A204.1 (cell line): Measurements from ENCODE around the gene PLEKHN1.
"Not testable (repeated sequence)": the region's sequence is repeated elsewhere in the genome, so short reads cannot be mapped to it uniquely, and the experiment has no call there.

ENCODE experiments used
- FAIRE-seq: peaks from 2 replicates; lab custom pipeline; 2012; peaks lifted over from hg19 to GRCh38; lab: Jason Lieb, UNC

The PLEKHN1 gene

GRCh38 chr1:995665-996633 is 29.7 kb downstream of the PLEKHN1 start:
- no peak for FAIRE-seq

DNA sequence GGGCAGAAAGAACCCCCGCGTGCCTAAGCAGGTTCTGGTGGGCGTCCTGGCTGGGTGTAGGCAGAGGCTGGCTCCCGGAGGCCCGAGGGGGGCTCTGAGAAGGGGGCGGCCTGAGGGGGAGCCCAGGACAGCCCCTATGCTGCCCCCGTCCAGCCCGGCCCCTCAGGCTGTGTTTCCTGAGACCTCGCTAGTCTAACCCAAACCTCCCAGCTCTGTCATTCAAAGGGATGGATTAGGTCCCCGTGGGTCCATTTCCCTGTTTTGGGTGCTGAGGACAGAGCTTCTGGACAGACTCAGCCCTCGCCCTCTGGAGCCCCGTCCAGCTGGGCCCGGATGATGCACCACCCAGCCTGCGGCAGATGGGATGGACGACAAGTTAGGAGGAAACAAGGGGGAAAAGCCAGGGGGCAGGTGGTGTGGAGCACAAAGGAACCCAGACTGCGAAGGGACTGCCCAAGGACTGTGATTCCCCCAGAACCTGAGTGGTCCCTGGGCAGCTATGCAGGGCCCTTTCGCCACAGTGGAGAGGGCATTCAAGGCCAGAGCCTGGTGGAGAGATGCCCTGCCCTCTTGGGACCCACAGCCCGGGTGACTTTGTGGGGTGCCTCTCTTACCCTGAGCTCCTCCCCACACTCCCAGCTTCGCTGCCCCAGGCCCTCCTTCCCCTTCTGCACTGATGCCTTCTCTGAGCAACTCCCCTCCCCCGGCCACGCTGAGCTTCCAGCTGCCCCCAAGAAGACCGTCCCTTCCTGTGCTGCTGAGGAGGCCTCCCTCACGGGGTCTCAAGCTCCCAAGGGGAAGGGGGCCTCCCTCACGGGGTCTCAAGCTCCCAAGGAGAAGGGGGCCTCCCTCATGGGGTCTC is 30.8 kb downstream of the PLEKHN1 start:
- no peak for FAIRE-seq

DNA sequence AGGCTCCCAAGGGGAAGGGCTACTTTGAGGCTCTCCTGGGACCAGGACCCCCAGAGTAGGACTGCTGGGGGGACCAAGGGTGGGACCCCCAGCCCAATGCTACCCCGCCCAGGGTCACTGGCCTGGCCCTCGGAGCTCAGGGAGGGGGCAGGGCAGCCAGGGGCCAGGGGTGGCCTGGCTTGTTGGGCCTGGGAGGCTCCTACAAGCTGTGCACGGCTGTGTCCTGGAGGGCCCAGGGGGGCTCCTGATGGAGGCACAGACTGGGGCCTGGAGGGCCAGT is 31.4 kb downstream of the PLEKHN1 start:
- no peak for FAIRE-seq

GRCh38 chr1:997993-998744 is 31.9 kb downstream of the PLEKHN1 start:
- FAIRE-seq, result no peak

DNA sequence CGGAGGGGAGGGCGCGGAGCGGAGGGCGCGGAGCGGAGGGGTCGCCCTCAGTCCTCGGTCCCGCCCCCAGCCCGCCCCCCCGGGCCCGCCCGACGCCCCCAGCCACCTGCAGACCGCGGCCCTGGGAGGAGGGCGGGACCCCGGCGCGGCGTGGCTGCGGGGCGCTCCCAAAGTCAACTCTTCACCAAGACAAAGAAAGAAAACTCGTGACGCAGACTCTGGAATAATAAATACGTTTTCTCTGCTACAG is 32.4 kb downstream of the PLEKHN1 start:
- no peak for FAIRE-seq

DNA sequence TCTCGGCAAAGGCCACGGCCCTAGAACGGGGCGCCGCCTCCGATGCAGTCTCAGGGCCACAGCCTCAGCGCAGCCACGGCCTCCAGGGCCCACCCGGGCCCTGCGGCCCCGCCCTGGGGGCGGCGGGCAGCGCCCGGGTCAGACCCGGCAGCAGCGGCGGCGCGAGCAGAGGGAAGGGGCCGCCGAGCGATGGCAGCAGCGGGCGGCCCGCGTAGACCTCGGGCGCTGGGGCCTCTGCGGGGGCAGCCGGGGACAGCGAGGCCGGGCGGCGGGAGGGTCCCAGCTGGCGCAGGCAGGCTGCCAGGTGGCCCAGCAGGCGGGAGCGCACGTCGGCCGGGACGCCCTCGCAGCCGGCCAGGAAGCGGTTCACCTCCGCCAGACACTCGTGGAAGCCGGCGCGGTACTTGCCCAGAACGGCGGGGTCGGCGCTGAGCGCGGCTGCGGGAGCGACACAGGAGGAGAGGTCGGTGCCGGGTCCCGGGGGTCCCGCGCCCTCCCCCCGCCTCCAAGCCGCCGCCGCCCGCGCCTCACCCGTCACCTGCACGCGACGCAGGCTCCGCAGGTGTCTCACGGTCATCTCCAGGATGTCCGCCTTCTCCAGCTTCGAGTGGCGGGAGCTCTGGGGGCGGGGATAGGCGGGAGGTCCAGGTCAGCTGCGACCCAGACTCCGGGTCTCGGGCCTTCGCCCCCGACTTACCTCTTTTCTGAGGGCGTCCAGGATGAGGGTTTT is 32.9 kb downstream of the PLEKHN1 start:
- no peak for FAIRE-seq

GRCh38 chr1:999725-1000356 is 33.6 kb downstream of the PLEKHN1 start, which contains the start of gene HES4:
Gene HES4, minus strand, starts transcription at chr1:1000097. Its CDS starts 124 bp downstream, at chr1:999973.
- FAIRE-seq, result no peak

DNA sequence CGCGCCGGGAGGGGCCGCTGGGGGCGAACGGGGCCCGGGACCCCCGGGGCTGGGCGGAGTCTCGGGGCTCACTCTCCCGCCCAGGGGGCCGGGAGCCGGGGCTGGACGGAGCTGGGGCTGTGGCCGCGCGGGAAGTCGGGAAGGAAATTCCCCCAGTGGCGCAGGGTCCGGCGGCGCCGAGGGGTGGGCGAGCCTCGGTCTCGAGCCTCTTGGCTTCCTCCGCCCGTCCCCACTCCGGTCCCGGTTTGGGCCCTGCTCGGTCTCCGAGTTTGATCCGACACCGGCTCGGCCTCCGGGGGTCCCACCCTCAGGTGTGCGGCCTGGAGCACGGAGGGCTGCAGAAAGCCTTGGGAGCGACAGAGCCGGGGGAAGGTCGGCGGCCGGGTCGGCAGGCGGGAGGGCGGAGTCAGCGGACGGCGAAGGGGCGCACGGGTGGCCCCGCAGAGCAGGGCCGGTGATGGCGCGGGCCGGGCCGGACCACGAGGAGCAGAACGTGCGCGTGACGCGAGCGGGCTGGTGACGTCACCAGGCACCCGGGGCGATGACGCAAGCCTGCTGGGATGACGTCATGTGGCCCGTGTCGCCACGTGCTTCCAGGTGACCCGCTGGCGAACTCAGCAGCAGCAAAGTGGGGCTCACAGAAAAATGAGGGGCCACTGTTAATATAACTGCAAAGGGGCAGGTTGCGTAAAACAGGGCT is 34.2 kb downstream of the PLEKHN1 start:
- FAIRE-seq, result no peak

DNA sequence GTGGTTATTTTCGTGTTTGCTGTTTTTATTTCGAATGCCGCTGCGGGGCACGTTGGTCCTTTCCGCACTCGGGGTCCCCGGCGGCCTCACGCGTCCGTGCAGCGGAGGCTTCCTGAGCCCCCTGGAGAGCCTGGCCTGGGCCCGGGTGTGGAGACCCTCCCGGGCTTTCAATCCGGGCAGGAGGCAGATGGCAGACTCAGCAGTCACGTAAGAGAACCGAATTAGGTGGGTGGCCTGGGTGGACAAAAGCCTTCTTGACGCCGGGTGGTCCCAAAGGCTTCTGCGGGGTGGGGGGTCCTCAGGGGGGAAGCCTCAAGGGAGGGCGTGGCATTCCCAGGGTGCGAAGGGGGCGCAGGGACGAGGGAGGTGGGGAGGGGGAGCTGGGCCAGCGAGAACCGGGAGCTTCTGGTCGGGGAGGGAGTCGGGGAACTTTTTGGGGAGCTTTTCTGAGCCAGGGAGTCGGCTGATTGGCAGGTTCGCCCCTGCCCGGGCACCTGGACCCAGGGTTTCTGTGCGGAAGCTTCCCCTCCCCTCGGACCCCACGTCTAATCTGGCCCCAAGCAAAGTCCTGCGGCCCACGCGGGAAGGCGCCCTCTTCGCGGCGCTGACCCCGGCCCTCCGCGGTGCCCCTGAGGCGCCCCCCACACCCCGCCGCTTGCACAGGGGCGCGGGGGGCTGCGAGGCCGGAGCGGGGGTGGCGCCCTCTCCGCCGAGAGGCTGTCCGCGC is 34.9 kb downstream of the PLEKHN1 start:
- FAIRE-seq, result no peak

- FAIRE-seq, result no peak
Observed at GRCh38 chr1:1003618-1004419, 37.5 kb downstream of the PLEKHN1 start.

- FAIRE-seq, result no peak
Observed at GRCh38 chr1:1004420-1004779, 38.1 kb downstream of the PLEKHN1 start.

- no peak for FAIRE-seq
Observed at GRCh38 chr1:1004780-1005697, 38.8 kb downstream of the PLEKHN1 start.

DNA sequence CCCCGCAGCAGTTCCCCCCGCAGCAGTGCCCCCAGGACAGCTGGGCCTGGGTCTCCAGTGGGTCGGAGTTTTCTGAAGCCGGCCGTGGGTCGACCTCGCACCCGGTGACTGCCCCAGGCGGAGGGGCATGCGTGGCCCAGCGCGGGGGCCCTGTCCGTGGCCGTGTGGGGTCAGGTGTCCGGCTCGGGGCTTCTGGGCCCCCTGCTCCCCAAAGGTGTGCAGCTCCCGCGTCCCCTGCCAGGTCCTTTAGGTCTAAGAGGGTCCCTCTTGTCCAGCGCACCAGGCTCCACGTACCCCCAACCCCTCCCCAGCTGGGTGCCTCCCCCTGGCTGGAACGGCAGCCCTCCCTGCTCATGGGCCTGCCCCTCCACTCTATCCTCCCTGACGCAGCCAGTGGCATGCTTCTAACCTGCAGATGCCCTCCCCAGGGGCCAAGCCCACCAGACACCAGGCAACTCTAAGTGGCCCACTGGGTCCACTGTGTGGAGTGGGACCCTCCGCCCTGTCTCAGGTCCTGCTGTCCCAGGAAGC is 39.6 kb downstream of the PLEKHN1 start:
- FAIRE-seq, result no peak

GRCh38 chr1:1006305-1007159 is 40.2 kb downstream of the PLEKHN1 start:
- no peak for FAIRE-seq

DNA sequence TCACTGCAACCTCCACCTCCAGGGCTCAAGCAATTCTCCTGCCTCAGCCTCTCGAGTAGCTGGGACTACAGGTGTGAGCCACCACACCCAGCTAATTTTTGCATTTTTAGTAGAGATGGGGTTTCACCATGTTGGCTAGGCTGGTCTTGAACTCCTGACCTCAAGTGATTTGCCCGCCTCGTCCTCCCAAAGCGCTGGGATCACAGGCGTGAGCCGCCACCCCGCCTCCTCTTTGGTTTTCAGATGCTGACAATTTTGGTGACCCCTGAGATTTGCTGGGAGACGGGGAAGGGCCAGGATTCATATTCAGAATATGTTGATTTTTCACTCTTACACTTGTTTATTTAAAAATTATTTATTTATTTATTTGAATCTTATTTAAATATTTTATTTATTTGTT is 43.8 kb downstream of the PLEKHN1 start:
- FAIRE-seq, result not testable (repeated sequence)

DNA sequence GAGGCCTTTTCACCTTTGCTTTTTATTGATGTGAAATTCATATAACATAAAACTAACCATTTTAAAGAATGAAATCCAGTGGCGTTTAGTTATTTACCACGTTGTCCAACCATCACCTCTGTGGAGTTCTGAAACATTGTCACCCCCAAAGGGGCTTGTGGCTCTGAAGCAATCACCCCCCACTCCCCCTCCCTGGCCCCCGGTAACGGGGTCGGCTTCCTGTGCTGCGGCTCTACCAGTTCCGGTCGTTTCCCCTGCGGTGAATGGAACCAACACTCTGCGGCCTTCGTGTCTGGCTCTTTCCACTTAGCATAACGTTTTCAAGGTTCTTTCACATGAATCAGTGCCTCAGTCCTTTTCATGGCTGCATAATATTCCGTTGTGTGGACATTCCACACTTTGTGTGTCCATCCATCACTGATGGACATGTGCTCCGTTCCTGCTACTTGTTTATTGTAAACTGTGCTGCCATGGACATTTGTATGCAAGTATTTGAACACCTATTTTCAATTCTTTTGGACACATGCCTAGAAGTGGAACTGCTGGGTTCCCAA is 45.2 kb downstream of the PLEKHN1 start:
- no peak for FAIRE-seq

DNA sequence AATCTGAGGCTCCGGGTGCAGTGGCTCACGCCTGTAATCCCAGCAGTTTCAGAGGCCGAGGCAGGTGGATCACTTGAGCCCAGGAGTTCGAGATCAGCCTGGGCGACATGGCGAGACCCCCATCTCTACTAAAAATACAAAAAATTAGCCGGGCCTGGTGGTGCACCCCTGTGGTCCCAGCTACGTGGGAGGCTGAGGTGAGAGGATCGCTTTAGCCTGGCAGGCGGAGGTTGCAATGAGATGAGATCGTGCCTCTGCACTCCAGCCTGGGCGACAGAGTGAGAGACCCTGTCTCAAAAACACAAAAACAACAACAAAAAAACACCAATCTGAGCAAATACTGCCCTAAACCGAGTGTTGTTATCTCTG is 46.4 kb downstream of the PLEKHN1 start:
- not testable (repeated sequence) for FAIRE-seq
